B cell (primary cell): ENCODE measurements around the gene CEP290.

Experiments used
- EZH2 ChIP-seq: IDR thresholded peaks from 2 replicates; pipeline ENCODE4 v1.6.1; 2012; ENCODE audit warnings: borderline replicate concordance, low read depth, mild to moderate bottlenecking, moderate library complexity, low read length; ENCODE audit not compliant: insufficient read depth, poor library complexity, severe bottlenecking
- TF ChIP-seq, protein P1 (sequence below): fragments of 200-600 bp; IDR thresholded peaks from one replicate; pipeline ENCODE4 v1.8.0; 2022; ENCODE audit warnings: antibody characterized with exemption, mild to moderate bottlenecking

DNA sequence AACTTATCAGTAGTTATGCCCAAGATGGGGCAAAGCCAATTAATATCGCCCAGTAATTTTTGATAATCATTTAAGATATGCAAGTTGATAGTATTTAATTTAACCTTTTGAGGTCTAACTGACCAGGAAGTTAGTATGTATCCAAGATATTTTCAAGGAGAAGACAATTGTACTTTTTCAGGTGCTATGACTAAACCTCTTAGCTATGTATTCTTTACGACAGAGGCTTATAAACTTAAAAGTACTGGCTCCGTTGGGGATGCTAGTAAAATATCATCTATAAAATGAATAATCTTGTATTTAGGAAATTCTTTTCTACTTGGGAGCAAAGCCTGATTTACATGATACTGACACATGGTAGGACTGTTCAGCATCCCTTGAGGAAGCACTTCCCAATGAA lies 40.5 kb upstream of the CEP290 start:
- no peak for TF ChIP-seq EZH2
- TF ChIP-seq, protein P1, sequence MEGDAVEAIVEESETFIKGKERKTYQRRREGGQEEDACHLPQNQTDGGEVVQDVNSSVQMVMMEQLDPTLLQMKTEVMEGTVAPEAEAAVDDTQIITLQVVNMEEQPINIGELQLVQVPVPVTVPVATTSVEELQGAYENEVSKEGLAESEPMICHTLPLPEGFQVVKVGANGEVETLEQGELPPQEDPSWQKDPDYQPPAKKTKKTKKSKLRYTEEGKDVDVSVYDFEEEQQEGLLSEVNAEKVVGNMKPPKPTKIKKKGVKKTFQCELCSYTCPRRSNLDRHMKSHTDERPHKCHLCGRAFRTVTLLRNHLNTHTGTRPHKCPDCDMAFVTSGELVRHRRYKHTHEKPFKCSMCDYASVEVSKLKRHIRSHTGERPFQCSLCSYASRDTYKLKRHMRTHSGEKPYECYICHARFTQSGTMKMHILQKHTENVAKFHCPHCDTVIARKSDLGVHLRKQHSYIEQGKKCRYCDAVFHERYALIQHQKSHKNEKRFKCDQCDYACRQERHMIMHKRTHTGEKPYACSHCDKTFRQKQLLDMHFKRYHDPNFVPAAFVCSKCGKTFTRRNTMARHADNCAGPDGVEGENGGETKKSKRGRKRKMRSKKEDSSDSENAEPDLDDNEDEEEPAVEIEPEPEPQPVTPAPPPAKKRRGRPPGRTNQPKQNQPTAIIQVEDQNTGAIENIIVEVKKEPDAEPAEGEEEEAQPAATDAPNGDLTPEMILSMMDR: no peak
